SK-MEL-5 (cell line): Measurements from ENCODE around the gene WNT3A. TPM values are rescaled to one million over a fixed set of nuclear protein-coding genes. Genes with fewer than 3 reads are reported as not detected.

ENCODE experiments used
- DNase-seq: peaks from one replicate; pipeline ENCODE4 v3.0.0-alpha.2; 2016; ENCODE audit warnings: low read depth, low spot score
- in situ Hi-C: cut with HindIII; loops from 2 replicates; pipeline ENCODE4 v1.10.0; 2016; ENCODE audit warnings: low sequenced_read_pairs, high pct_unique_total_duplicates, low pct_unique_long_range_greater_than_20kb
- total RNA-seq: library from RNA; depleted of rRNA; stranded (reverse); fragments of >200 nt; shearing (Covaris generic); gene quantifications from 2 replicates; pipeline ENCODE4 v1.2.3, GENCODE V29; 2014

WNT3A gene
- total RNA-seq, 1 experiment from 2014 or later: not detected

DNA sequence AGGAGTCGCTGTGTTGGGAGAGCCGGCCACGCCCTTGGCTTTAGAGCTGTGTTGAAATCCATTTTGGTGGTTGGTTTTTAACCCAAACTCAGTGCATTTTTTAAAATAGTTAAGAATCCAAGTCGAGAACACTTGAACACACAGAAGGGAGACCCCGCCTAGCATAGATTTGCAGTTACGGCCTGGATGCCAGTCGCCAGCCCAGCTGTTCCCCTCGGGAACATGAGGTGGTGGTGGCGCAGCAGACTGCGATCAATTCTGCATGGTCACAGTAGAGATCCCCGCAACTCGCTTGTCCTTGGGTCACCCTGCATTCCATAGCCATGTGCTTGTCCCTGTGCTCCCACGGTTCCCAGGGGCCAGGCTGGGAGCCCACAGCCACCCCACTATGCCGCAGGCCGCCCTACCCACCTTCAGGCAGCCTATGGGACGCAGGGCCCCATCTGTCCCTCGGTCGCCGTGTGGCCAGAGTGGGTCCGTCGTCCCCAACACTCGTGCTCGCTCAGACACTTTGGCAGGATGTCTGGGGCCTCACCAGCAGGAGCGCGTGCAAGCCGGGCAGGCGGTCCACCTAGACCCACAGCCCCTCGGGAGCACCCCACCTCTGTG is 91.6 kb downstream of the WNT3A start:
- in situ Hi-C loops: no loop called here
- no peak for DNase-seq

DNA sequence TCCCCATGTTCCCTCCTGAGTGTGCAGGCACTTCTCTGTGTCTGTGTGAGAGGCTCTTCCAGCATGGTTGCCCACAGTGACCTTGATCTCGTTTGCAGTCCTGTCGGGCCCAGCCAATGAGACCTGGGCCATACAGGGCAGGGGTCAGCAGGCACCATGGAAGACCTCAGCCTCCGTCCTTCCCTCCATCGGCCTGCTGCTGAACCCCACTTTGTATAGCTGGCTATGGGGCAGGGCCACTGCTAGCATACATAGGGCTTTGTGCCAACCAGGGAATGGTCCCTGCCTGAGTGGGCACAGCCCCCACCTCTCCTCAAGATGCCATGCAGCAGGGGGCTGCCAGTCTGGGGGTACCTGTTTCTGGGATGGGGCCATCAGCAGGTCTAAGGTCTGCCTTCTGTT is 92.5 kb downstream of the WNT3A start:
- in situ Hi-C loops: no loop called here
- DNase-seq: no peak

DNA sequence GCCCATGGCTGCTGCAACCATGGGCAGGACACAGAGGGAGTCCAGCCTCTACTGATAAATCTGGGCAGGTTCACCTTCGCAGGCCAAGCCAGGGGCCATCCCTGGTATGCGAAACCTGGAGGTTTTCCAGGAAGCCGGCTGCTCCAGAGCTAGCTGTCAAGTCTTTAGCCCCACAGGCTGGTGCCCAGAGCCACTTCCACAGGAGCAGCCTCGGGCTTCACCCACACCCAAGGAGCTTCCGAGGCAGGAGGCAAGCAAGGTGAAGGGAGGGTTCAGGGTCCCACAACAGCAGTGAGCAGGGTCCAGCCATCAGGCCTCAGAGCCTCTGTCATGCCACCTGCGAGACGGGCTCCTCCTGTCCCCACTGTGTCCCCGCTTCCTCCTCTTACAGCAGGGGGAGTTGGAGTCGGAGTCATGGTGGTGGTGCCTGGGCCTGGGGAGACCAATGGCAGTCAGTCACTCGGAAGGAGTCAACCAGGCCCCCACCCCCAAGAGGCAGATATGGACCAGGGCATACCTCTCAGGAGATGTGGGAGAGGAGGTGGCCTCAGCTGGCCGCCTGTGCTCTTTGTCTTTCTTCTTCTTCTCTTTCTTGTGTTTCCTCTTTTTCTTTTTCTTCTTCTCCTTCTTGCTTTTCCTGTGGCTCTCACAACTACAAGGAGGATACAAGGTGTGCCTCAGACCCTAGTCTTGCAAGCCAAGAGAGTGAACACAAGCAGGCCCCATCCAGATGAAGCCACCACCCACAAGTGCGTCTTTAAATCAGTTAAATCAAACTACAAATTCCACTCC is 94.2 kb downstream of the WNT3A start:
- in situ Hi-C loops: no loop called here
- no peak for DNase-seq

DNA sequence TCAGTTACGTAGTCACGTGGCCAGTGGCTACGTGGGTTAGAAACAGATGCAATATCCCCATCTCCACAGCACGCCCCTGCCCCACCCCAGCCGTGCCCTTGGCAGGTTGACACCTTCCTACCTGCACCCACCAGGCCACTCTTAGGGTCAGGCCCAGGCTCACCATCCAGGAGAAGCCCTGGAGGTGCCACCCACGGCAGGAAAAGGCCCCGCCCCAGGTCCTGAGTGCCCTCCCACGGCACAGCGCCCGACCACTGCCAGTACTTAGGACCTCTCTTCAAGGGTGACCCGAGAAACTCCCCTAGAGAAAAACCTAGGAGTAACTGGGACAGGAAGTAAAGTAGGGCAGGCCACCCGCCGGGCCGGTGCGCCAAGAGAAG is 94.8 kb downstream of the WNT3A start:
- in situ Hi-C loops: no loop called here
- DNase-seq: no peak

DNA sequence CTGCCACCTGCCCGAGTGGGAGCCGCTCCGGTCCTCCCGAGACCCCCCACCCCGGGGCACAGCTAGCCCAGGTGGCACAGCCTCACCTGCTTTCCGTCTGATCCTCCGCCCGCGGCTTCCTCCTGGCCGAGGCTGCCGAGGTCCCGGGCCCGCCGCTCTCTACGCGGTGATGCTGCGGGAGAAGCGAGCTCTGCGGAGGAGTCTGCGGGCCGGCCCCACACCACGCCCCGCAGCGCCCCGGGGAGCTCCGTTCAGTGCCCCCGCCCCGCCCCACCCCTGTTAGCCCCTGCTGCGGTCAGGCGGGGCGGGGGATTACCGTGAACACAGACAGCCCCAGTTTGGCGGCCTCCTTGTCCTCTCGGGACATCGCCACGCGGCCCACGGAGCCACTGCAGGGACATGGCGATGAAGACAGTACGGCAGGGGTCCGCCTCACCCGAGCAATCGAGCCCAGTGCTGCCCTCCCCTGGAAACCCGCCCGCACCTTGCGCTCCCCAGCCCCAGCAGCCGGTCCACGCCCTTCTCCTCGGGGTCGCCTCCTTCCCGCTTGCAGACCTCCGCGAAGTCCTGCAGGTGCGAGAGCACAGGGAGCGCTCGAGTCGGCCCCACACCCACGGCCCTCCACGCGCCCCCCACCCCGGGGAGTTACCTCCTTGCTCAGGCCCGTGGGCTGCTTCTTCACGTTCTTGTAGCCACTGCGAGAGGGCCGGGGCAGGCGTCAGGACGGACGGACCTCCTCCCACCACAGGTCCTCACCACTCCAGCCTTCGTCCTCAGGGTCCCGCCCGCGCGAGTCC is 95.4 kb downstream of the WNT3A start:
- DNase-seq: no peak
- in situ Hi-C loops: no loop called here

DNA sequence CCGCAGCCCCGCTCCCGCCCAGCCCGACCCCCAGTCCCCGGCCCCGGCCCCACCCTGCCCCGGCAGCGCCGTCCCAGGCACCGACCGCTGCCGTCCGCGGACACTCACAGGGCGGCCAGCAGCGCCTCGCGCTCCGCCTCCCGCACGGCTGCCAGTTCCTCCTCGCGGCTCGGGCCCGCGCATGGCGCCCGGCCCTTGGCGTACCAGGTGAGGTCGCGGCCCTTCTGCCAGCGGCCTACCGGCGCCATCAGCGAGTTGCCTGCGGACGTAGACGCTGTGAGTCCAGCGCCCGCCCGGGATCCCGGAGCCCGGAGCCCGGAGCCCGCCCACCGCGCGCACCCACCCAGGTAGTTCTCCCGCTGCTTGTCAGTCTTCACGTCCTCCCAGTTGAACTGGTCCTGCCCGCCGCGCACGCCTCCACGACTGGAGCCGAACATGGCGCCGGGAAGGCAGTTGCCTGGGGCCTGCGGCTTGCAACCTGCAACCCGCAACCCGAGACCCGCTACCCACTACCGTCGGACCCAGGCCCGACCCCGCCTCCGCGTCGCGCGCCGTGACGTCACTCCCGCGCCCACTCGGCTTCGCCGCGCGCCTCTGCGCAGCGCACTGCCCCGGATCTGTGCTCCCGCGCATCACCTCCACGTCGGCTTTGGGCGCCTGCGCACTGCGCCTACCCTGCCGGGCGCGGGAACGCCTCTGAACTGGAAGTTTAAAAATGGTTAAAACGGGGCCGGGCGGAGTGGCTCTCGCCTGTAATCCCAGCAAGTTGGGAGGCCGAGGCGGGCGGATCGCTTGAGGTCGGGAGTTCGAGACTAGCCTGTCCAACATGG is 96.2 kb downstream of the WNT3A start, which contains the start of gene C1orf35:
C1orf35 (minus strand) TSS at position 535 of the 830 bp plus-strand sequence; CDS start at position 437, 98 bp downstream.
- in situ Hi-C loops: no loop called here
- peak; percentile 92 for DNase-seq

DNA sequence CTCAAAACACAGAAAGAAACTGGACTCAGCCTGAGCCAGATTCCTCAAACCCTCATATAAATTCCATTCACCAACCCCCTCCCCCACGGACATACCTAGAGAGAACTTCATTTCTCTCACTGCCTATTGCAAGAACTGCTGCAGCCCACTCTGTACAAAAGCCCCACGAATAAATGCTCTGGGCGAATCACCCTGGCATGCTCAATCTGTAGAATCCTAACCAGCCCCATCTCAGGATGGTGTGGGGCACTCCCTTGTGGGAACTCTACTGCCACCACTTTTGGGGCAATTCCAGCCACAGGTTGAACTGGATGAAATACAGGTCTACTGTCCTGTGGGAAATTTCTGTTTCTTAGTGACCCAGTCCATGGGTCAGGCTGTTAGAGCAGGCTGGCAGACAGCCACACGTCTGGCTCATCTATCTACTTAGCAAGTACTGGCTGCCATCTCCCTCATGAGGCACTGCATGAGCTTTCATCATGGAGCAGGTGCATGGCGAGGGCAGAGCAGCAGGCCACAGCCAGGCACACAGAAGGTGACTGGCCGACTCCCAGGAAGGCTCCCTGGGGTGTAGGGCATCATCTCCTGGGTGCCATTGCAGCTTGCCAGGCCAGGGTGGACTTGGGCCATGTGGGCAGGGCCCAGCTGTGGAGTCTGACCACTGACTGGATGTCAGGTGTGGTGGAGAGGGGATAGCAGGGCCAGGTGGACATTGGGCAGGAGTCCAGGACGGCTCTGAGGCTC is 97.9 kb downstream of the WNT3A start:
- no peak for DNase-seq
- in situ Hi-C loops: no loop called here

DNA sequence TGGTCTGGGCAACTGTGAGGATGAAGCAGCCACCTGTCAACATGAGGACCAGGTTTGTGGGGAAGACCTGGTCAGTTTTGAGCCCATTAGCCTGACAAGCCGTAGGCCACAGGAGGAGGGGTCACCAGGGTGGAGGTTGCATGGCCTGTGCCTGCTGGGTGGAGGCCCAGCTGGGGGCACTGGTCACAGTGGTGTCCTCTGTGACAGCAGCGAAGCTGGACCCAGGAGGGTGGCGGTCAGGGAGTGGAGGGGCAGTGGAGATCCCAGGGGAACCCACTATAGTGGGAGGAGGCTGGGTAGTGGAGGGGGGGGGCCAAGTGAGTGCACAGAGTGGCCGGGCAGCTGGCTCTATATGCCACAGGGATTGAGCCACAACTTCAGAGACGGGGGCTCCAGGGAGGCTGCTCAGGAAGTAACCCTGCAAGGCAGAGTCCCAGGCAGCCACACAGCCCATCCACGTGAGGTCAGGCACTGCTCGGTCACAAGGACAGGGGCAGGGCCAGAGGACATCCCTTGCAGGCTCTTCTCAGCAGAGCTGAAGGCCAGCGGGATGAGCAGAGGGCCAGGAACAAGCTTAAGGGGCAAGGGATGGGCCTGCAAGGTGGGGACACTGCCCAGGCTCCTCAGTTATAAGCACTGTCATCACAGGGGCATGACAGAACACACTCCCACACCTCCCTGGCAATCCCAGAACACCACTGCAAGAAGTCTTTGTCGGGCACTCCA is 98.6 kb downstream of the WNT3A start:
- DNase-seq: no peak
- in situ Hi-C loops: no loop called here

DNA sequence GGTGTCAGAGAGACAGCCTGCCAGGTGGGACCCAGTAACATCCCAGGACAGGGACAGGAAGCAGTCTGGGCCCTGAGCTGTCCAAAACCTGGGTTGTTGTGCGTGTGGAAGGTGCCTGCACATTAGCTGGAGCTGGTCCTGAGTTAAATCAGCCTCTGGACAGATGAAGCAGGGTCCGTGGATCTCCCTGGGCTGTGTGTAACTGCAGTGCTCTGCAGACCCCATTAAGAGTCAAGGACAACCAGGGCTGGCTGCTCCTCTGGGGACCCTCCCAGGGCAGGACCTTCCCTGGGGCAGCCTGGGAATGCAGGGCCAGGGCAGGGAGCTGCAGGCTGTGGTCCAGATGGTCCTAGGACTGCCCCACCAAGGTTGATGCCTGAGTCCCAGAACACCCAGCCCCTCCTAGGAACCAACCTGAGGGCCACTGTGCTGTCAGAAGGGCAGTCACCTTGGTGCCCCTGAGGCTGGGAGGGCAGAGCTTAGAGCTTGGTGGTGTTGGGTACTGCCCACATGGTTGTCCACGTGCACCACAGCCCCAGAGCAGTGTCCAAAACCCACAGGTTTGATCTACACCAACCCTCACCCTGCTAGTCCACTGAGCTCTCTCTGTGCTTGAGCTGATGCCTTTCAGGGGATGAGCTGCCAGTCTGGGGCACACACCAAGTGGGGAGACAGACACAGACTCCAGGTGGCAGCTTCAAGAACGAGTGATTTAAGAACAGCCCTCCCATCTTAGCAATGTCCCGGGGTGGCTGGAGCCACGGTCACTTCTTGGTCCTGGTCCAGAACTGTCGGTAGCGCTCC is 99.4 kb downstream of the WNT3A start:
- in situ Hi-C loops: no loop called here
- DNase-seq: no peak

DNA sequence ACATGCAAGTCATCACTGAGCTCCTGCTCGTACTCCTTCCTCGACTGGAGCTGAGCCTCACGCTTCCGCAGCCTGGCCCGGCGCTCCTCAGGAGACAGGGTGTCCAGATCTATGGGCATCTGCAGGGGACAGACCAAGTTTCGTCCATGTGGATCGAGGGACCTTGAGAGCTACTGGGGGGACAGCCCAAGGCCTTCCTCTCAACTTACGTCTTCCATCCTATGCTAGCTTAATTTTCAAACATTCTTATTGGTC is 99.9 kb downstream of the WNT3A start:
- DNase-seq: no peak
- in situ Hi-C loops: no loop called here

DNA sequence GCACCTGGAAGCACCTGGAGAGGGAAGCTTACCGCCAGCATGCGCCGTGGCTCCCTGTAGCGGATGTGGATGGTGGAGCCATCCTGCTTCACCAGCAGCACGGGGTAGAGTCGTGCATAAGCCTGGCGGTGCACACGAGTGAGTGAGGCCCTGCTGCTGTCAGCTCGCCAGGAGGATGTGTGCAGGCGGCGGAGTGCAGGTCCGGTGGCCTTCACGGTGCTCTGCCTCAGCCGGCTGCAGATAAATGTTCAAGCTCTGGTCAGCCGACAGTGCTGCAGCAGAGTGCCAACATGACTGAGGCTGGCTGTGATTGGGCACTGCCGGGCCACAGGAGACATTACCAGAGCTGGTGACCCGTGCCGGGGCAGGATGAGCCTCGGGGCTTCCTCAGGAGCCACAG is 100.8 kb downstream of the WNT3A start:
- in situ Hi-C loops: no loop called here
- DNase-seq: no peak

DNA sequence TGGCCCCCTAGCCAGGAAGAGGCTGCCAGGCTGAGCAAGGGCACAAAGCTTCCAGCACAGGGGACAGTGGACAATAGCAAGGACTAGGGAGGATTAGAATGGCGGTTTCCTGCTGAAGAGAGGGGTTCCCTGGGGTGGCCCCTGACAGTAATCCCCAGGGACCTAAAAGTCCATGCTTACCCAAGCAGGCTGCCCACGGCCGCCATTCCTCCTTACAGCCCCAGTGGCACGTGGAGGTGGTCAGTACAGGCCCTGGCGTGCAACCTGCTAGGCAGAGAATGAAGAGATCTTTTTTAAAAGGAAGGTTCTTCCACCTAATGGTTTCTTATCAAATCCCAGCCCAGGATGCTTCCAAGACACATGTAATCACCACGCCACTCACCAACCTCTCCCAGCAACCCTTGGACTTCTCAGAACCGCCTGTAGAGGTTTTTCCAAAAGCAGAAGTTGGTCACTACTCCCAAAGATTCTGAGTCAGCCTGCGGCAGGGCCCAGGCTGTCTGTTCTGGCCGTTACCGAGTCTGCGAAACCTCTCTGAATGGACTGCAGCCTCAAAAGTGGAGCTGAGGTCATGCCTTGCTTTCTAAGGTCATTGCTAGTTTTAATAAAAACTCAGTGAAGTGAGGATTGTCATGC is 101.4 kb downstream of the WNT3A start:
- in situ Hi-C loops: no loop called here
- no peak for DNase-seq

DNA sequence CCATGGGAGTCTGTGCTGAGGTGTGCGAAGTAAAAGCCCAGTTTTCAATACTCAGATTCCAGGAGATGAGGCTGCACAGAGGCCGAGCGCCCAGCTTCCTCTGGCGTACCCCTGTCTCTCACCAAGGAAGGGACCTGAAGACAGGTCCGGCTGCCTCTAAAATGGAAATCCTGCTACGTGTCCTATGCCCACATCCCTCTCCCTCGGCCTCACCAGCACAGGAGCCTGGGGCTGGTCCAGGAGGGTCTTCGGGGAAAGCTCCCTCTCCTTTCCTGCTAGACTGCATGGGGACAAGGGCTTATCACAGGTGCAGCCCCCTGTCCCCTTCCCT is 101.9 kb downstream of the WNT3A start:
- in situ Hi-C loops: no loop called here
- no peak for DNase-seq

DNA sequence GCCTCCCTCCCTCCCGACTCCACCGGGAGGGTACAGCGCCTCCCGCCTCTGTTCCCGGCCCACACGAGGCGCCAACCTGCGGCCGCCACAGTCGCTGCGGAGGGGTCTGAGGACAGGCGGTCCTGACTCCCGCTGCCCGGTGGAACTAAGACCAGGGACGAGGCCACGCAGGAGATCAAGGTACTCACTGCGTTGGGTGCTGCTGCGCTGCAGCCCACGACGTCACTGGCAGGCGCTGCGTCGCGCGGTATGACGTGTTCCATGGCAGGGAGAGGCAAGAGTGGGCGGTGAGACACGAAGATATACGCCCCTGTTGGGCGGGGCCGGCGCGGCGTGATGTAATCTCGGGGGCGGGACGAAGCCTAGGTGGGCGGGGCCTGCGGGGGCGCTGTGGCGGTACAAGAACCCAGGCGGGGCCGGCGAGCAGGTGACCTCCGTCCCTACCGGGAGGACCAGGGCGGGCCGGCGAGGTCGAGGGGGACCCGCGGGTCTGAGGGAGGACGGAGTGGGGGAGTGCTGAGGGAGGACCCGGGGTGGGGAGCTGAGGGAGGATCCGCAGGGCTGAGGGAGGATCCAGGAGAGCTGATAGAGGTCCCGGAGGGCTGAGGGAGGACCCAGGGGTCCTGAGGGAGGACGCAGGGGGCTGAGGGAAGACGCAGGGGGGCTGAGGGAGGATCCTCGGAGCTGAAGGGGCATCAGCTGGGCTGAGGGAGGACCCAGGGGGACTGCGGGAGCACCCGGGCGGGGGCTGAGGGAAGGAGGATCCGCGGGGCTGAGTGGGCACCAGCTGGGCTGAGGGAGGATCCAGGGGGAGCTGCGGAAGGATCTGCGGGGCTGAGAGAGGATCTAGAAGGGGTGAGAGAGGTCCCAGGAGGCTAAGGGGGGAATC is 102.5 kb downstream of the WNT3A start, which contains the start of gene MRPL55:
MRPL55 (minus strand) TSS at position 227 of the 889 bp plus-strand sequence. CDS start 1,039 bp downstream, outside the sequence.
- in situ Hi-C loops: no loop called here
- DNase-seq: peak; percentile 95
